HS-5 (cell line): Measurements from ENCODE around the gene PEG3.
A peak's percentile ranks its signal among the peaks of the same experiment; 100 is the strongest.
"Not testable (repeated sequence)": the region's sequence is repeated elsewhere in the genome, so short reads cannot be mapped to it uniquely, and the experiment has no call there.

ENCODE experiments used
- DNase-seq: peaks from one replicate; pipeline ENCODE4 v3.0.0-alpha.2; 2012; ENCODE audit warnings: low read depth

Gene PEG3

GRCh38 chr19:56840451-56841192 lies at the start of gene PEG3, which contains the start of gene ZIM2:
PEG3 (minus strand) TSS chr19:56840726; CDS start chr19:56824655, 16,071 bp downstream.
ZIM2 (minus strand) TSS chr19:56840726; CDS start chr19:56824277, 16,449 bp downstream.
- no peak for DNase-seq

- no peak for DNase-seq
Observed at GRCh38 chr19:56885173-56885985, 44.9 kb upstream of the PEG3 start.

GRCh38 chr19:56884441-56884840 lies 43.9 kb upstream of the PEG3 start:
- DNase-seq: no peak

DNA sequence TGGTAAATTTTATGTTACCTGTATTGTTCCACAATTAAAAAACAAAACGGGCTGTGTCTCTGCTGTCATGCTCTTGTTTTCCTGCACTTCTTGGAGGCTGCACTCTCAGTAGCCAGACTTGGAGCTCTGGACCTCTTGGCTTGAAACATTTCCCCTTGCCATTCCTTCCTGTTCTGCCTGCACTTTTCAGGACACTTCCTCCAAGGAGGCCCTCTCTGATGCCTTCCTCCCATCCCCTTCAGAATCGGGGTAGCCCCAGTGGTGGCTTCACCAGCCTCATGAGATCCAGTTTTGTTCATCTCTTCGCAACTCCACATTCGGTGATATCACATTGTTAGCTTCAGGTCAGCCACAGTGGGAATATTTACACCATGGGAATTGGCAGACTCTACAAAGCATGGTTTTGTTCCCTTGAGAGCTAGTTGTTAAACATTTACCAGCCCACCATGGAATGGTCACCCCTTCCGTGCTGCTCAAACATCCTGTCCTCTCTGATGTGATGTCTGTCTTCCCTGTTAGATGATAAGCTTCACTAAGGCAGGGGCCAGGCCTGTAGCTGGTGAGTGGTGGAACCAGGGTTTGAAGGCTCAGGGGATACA lies 40.2 kb upstream of the PEG3 start:
- no peak for DNase-seq

- no peak for DNase-seq
Observed at GRCh38 chr19:56877069-56877715, 36.7 kb upstream of the PEG3 start.

DNA sequence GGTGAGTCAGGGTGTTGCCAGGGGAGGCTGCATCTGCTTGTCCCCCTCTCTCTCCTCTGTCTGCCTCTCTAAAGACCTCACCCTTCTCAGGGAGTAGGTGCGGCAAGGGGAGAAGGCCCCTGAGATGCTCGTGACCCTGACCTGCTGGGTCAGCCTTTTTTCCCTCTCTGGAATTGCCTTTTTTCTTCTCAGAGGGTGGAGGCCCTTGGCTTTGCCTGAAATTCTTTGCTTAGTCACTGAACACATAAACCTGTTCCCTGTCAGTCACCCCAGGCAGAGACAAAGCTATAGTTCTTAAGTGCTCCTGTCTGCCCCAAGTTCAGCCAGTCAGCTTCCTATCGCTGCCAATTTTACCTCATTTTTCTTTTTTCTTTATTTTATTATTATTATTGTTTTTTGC lies 35.2 kb upstream of the PEG3 start:
- DNase-seq: no peak

GRCh38 chr19:56874530-56874929 lies 34.0 kb upstream of the PEG3 start:
- no peak for DNase-seq

DNA sequence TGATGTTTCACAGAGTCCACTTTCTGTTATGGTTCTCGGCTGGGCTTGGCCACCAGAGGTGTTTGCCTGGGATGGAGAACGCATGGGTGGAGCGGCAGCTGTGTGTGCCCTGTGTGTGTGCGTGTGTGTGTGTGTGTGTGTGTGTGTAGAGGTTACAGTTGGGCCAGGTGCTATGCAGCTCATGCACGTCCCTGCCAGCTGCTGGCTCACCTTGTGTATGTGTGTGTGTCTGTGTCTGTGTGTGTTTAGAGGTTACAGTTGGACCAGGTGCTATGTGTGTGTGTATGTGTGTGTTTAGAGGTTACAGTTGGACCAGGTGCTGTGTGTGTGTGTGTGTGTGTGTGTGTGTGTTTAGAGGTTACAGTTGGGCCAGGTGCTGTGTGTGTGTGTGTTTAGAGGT lies 33.0 kb upstream of the PEG3 start:
- DNase-seq: no peak

- no peak for DNase-seq
Observed at GRCh38 chr19:56869886-56870285, 29.4 kb upstream of the PEG3 start.

- DNase-seq: no peak
Observed at GRCh38 chr19:56868446-56868845, 27.9 kb upstream of the PEG3 start.

- DNase-seq: no peak
Observed at GRCh38 chr19:56866538-56866937, 26.0 kb upstream of the PEG3 start.

DNA sequence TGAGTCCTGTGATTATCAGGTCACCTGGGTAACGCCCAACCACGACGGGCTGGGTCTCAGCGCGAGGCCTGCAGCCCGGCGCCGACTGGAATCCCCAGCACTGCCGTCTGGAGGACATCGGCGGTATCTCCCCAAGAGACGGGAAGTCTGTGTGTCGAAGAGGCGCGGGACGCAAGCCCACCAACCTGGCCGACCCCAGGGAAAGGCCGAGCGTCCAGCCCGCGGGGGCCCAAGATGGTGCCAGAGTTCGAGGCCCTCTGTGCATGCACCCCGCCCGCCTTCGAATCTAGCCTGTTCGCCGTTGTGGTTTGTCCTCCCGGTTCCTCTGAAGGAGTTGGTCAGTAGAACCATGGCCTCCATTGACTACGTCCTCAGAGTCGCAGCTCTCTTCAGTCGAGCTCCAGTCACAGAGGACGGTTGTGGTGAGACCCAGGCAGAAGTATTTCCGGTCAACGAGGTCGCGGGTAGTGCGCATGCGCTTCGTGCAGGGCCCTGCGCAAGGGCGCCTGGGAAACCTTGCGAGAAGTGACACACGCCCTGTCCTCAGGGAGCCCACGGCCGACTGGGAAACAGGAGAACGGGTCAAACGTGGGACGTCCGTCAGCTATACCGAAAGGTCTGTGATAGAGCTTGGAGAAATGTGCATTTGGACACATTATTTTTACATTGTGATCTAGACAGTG lies 24.1 kb upstream of the PEG3 start:
- DNase-seq: no peak

GRCh38 chr19:56862741-56863140 lies 22.2 kb upstream of the PEG3 start:
- no peak for DNase-seq

DNA sequence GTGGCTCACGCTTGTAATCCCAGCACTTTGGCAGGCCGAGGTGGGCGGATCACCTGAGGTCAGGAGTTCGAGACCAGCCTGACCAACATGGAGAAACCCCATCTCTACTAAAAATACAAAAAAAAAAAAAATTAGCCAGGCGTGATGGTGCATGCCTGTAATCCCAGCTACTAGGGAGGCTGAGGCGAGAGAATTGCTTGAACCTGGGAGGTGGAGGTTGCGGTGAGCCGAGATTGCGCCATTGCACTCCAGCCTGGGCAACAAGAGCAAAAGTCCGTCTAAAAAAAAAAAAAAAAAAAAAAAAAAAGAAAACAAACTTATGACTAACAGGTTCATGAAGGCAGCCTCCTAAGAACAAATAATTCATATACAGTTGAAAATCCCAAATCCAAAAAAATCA lies 19.9 kb upstream of the PEG3 start:
- not testable (repeated sequence) for DNase-seq

DNA sequence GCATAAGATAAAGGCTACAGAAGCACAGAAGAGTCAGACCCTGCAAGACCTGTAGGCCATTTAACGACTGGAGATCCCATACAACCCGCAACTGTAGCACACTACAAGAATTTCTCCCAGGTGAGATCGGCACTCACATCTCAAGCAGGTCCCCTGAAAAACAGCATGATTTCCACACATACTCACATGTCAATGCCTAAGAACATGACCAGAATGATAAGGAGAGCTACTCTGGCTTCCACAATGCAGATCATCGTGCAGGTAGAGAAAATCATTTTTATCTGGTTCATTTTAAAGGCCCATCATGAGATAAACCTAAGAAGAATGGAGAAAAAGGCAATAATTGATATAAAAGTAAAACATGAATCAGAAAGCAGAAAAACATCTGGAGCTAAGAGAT lies 17.5 kb upstream of the PEG3 start:
- DNase-seq: no peak

DNA sequence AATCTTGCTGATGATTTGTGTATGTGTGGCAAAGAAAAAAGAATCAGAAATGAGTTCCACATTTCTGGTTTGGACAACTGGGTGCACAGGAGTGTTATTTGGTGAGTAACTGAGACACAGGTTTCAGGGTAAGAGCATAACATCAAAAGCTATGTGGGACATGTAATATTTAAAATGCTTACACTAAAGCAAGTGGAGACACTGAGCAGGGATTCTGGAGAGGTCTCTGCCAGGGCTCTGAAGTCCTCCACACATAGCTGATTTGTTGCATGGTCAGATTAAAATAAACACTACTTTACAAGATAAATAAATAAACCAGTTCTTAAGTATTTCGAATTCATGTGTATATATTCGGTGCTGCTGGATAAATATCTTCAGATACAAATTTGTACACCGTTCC lies 16.3 kb upstream of the PEG3 start:
- DNase-seq: no peak

DNA sequence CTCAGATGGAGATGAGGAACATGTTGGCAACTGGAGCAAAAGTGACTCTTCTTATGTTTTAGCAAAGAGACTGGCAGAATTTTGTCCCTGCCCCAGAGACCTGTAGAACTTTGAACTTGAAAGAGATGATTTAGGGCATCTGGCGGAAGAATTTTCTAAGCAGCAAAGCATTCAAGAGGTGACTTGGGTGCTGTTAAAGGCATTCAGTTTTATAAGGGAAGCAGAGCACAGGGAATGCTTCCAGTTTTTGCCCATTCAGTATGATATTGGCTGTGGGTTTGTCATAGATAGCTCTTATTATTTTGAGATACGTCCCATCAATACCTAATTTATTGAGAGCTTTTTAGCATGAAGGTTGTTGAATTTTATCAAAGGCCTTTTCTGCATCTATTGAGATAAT lies 11.8 kb upstream of the PEG3 start:
- DNase-seq: not testable (repeated sequence)

DNA sequence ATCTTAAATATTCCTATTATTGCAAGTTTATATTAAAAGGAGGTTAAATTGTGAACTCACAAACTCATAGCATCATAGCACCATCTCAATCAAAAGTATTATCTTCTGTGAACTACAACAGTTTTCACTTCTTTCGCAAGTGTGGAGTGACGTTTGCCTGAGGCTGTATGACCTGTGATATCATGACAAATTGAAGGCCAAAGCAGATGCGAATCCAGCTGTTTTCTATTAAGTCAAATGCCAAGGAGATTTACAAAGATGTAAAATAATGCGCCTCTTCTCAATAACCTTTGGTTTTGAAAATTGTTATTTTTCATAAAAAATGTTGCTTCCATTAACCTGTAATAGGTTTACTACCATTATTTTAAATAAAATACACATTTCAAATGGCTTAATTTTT lies 7.6 kb upstream of the PEG3 start:
- no peak for DNase-seq

DNA sequence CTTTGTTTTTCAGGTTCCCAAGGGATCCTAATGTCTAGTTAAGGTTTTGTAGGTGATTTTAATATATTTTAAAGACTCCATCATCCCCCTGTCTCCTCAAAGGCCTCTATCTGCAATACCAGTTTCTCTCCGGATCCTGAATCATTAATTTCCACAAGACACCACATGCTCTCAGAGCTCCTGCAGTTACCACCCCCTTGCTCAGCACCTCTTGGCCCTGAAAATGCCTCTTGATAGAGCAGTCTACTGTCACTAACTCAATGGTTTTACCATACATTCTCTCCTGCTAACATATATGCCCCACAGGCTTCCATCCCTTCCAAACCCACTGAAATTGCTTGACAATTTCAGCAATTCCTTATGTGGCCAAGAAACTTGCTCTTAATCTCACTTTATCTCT lies 1.9 kb upstream of the PEG3 start:
- no peak for DNase-seq

DNA sequence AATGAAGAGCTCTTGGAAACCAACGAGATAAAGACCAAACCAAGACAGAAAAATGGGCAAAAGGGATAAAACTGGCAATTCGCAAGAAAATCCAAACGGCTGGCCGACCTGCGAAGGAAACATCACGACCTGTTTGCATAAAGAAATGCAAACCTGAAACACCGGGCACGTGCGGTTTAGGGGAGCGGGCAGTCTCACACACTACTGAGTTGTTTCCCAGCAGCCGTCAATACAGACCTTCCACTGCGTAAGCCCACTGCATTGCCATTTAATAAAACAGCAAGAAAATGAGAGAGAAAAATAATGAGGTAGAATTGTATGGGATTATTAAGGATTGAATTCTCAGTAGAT lies 642 bp upstream of the PEG3 start:
- no peak for DNase-seq

- DNase-seq: peak; percentile 62
Observed at GRCh38 chr19:56839652-56840450, 675 bp downstream of the PEG3 start.
